ENCODE results near the gene OAT. TPM values are rescaled to one million over a fixed set of nuclear protein-coding genes. Genes with fewer than 3 reads are reported as not detected.

Gene OAT
- total RNA-seq (2014; rRNA removed; shearing (Covaris generic)) (225 and 232 TPM in 2 replicates), polyA plus RNA-seq (2016; fragmentation: Nextera tagmentation; extraction: Ambion mirVana) (263 and 269 TPM in 2 replicates)

- peaks cover 18% of the 10 kb centered on the region; the same call in 1 of the 2 replicates for H3F3A ChIP-seq (ENCODE audit: insufficient read depth)
- peak; percentile 99 for DNase-seq
- peak within 1 kb of the TSS; percentile 97 for H3K9ac ChIP-seq
- H3K79me2 ChIP-seq (ENCODE audit: insufficient read depth): peaks cover 46% of the 10 kb centered on the region
- peak within 1 kb of the TSS; percentile 79 for H2AFZ ChIP-seq
- H3K4me2 ChIP-seq (ENCODE audit: unreplicated experiment): peak within 1 kb of the TSS; percentile 84
- H3K9me3 ChIP-seq (ENCODE audit: low read depth): no peaks in the 10 kb centered on the region
- no peak for TF ChIP-seq EZH2phosphoT487 (IDR thresholded peaks at IDR 0.05; ENCODE audit: insufficient read depth, low read depth)
- no peak for TF ChIP-seq EZH2 (IDR thresholded peaks at IDR 0.05; ENCODE audit: insufficient read depth, poor library complexity, severe bottlenecking)
- no peaks in the 10 kb centered on the region for H3K36me3 ChIP-seq (ENCODE audit: low read depth)
- in situ Hi-C loops (cut with MboI): no loop called here
- H3K27me3 ChIP-seq (replicated peaks; ENCODE audit: insufficient read depth): 0 out of 2 replicates have a peak, but pooled peaks cover 13% of the 10 kb centered on the region
- H3K4me3 ChIP-seq: peak within 1 kb of the TSS; percentile 86
- H3K4me1 ChIP-seq (ENCODE audit: insufficient read depth): peaks cover 27% of the 10 kb centered on the region
- H3K9me2 ChIP-seq (ENCODE audit: insufficient read depth): no peaks in the 10 kb centered on the region
- H3K27ac ChIP-seq: peak within 1 kb of the TSS; percentile 90
- WGBS, 2 experiments (ENCODE audit: low coverage in 1 of 2, low lambda C conversion rate in 2 of 2, missing lambda C conversion rate in 2 of 2): 2 to 4% methylated on average over 56 of the region's 70 CpGs
- peaks cover 11% of the 10 kb centered on the region; the same call in 1 of the 2 replicates for H4K20me1 ChIP-seq (ENCODE audit: insufficient read depth)
These were observed at the start of gene OAT for GRCh38 chr10:124418726-124419501. Gene OAT (minus strand): TSS chr10:124418923. CDS start chr10:124412171, 6,752 bp downstream.

- H3K27ac ChIP-seq: no peak overlapping the region
- H3K36me3 ChIP-seq (ENCODE audit: low read depth): no peaks in the 10 kb centered on the region
- no peaks in the 10 kb centered on the region for H4K20me1 ChIP-seq (ENCODE audit: insufficient read depth)
- H3K27me3 ChIP-seq (replicated peaks; ENCODE audit: insufficient read depth): no peaks in the 10 kb centered on the region
- H3K9me3 ChIP-seq (ENCODE audit: low read depth): no peaks in the 10 kb centered on the region
- WGBS, 2 experiments (ENCODE audit: low coverage in 1 of 2, low lambda C conversion rate in 2 of 2, missing lambda C conversion rate in 2 of 2): 65 to 66% methylated on average over 4 of the region's 4 CpGs
- no peaks in the 10 kb centered on the region for H3K4me1 ChIP-seq (ENCODE audit: insufficient read depth)
- no peak overlapping the region for H3K4me2 ChIP-seq (ENCODE audit: unreplicated experiment)
- H3K79me2 ChIP-seq (ENCODE audit: insufficient read depth): no peaks in the 10 kb centered on the region
- H3K9ac ChIP-seq: no peak overlapping the region
- no peak overlapping the region for H3K4me3 ChIP-seq
- in situ Hi-C loops (cut with MboI): no loop called here
- no peak overlapping the region for H2AFZ ChIP-seq
- TF ChIP-seq EZH2 (IDR thresholded peaks at IDR 0.05; ENCODE audit: insufficient read depth, poor library complexity, severe bottlenecking) (no peak), EZH2phosphoT487 (IDR thresholded peaks at IDR 0.05; ENCODE audit: insufficient read depth, low read depth) (no peak)
- H3F3A ChIP-seq (ENCODE audit: insufficient read depth): no peaks in the 10 kb centered on the region
- no peaks in the 10 kb centered on the region for H3K9me2 ChIP-seq (ENCODE audit: insufficient read depth)
- DNase-seq: no peak
These were observed 48.4 kb upstream of the OAT start for GRCh38 chr10:124467165-124467564.

GRCh38 chr10:124465777-124466488 lies 47.2 kb upstream of the OAT start:
- in situ Hi-C loops (cut with MboI): no loop called here
- TF ChIP-seq EZH2 (IDR thresholded peaks at IDR 0.05; ENCODE audit: insufficient read depth, poor library complexity, severe bottlenecking) (no peak), EZH2phosphoT487 (IDR thresholded peaks at IDR 0.05; ENCODE audit: insufficient read depth, low read depth) (no peak)
- no peak for DNase-seq
- Histone ChIP-seq H3K79me2 (ENCODE audit: insufficient read depth) (no peaks in the 10 kb centered on the region), H2AFZ (no peak overlapping the region), H3K9me2 (ENCODE audit: insufficient read depth) (no peaks in the 10 kb centered on the region), H3K36me3 (ENCODE audit: low read depth) (no peaks in the 10 kb centered on the region), H3F3A (ENCODE audit: insufficient read depth) (no peaks in the 10 kb centered on the region), H3K27ac (no peak overlapping the region), H3K4me3 (no peak overlapping the region), H3K4me2 (ENCODE audit: unreplicated experiment) (no peak overlapping the region), H3K27me3 (replicated peaks; ENCODE audit: insufficient read depth) (no peaks in the 10 kb centered on the region), H3K9ac (no peak overlapping the region), H3K9me3 (ENCODE audit: low read depth) (no peaks in the 10 kb centered on the region), H4K20me1 (ENCODE audit: insufficient read depth) (no peaks in the 10 kb centered on the region), H3K4me1 (ENCODE audit: insufficient read depth) (no peaks in the 10 kb centered on the region)
- 68 to 72% methylated on average over 9 of the region's 9 CpGs for WGBS, 2 experiments (ENCODE audit: low coverage in 1 of 2, low lambda C conversion rate in 2 of 2, missing lambda C conversion rate in 2 of 2)

- Histone ChIP-seq H3K27ac (no peak overlapping the region), H2AFZ (no peak overlapping the region), H3K9me3 (ENCODE audit: low read depth) (no peaks in the 10 kb centered on the region), H3K4me2 (ENCODE audit: unreplicated experiment) (no peak overlapping the region), H3K4me3 (no peak overlapping the region), H3K79me2 (ENCODE audit: insufficient read depth) (no peaks in the 10 kb centered on the region), H3K9ac (no peak overlapping the region), H4K20me1 (ENCODE audit: insufficient read depth) (no peaks in the 10 kb centered on the region), H3K27me3 (replicated peaks; ENCODE audit: insufficient read depth) (no peaks in the 10 kb centered on the region), H3F3A (ENCODE audit: insufficient read depth) (no peaks in the 10 kb centered on the region), H3K4me1 (ENCODE audit: insufficient read depth) (no peaks in the 10 kb centered on the region), H3K36me3 (ENCODE audit: low read depth) (no peaks in the 10 kb centered on the region), H3K9me2 (ENCODE audit: insufficient read depth) (no peaks in the 10 kb centered on the region)
- DNase-seq: no peak
- 82 to 85% methylated on average over 17 of the region's 17 CpGs for WGBS, 2 experiments (ENCODE audit: low coverage in 1 of 2, low lambda C conversion rate in 2 of 2, missing lambda C conversion rate in 2 of 2)
- TF ChIP-seq EZH2phosphoT487 (IDR thresholded peaks at IDR 0.05; ENCODE audit: insufficient read depth, low read depth) (no peak), EZH2 (IDR thresholded peaks at IDR 0.05; ENCODE audit: insufficient read depth, poor library complexity, severe bottlenecking) (no peak)
- in situ Hi-C loops (cut with MboI): no loop called here
These were observed 46.5 kb upstream of the OAT start for GRCh38 chr10:124465003-124465776.

All from GM23248 (cell line).